ENCODE results near the gene GNAI2.

Gene GNAI2

DNA sequence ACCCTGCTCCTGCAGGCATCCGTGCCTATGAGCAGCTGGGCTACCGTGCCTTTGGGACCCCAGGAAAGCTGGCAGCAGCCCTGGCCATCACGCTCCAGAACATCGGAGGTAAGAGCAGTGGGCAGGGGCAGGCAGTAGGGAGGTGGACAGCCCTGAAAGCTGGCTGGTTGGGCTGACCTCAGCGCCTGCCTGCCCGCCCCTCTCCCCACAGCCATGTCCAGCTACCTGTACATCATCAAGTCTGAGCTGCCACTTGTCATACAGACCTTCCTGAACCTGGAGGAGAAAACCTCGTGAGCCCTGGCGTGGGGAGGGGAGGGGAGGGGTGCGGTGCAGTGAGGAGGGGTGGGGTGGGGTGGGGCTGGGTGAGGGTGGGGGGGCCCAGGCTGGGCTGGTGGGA lies 20.5 kb upstream of the GNAI2 start:
- TF ChIP-seq, protein P1, sequence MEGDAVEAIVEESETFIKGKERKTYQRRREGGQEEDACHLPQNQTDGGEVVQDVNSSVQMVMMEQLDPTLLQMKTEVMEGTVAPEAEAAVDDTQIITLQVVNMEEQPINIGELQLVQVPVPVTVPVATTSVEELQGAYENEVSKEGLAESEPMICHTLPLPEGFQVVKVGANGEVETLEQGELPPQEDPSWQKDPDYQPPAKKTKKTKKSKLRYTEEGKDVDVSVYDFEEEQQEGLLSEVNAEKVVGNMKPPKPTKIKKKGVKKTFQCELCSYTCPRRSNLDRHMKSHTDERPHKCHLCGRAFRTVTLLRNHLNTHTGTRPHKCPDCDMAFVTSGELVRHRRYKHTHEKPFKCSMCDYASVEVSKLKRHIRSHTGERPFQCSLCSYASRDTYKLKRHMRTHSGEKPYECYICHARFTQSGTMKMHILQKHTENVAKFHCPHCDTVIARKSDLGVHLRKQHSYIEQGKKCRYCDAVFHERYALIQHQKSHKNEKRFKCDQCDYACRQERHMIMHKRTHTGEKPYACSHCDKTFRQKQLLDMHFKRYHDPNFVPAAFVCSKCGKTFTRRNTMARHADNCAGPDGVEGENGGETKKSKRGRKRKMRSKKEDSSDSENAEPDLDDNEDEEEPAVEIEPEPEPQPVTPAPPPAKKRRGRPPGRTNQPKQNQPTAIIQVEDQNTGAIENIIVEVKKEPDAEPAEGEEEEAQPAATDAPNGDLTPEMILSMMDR (IDR thresholded peaks at IDR 0.05; ENCODE audit: borderline replicate concordance, control extremely low read depth, extremely low read depth, insufficient read depth, missing control alignments): no peak
- in situ Hi-C loops (cut with MboI; ENCODE audit: low sequenced_read_pairs, unreplicated experiment): no loop called here
- no peak for DNase-seq (ENCODE audit: low spot score)

- TF ChIP-seq, protein P1 (IDR thresholded peaks at IDR 0.05; ENCODE audit: borderline replicate concordance, control extremely low read depth, extremely low read depth, insufficient read depth, missing control alignments): no peak
- no peak for DNase-seq (ENCODE audit: low spot score)
- in situ Hi-C loops (cut with MboI; ENCODE audit: low sequenced_read_pairs, unreplicated experiment): no loop called here
Observed at GRCh38 chr3:50217681-50218080, 18.3 kb upstream of the GNAI2 start.

GRCh38 chr3:50218448-50218847 lies 17.6 kb upstream of the GNAI2 start:
- in situ Hi-C loops (cut with MboI; ENCODE audit: low sequenced_read_pairs, unreplicated experiment): no loop called here
- DNase-seq (ENCODE audit: low spot score): no peak
- TF ChIP-seq, protein P1 (IDR thresholded peaks at IDR 0.05; ENCODE audit: borderline replicate concordance, control extremely low read depth, extremely low read depth, insufficient read depth, missing control alignments): no peak

GRCh38 chr3:50219285-50219684 lies 16.7 kb upstream of the GNAI2 start:
- in situ Hi-C loops (cut with MboI; ENCODE audit: low sequenced_read_pairs, unreplicated experiment): no loop called here
- TF ChIP-seq, protein P1 (IDR thresholded peaks at IDR 0.05; ENCODE audit: borderline replicate concordance, control extremely low read depth, extremely low read depth, insufficient read depth, missing control alignments): no peak
- DNase-seq (ENCODE audit: low spot score): no peak

DNA sequence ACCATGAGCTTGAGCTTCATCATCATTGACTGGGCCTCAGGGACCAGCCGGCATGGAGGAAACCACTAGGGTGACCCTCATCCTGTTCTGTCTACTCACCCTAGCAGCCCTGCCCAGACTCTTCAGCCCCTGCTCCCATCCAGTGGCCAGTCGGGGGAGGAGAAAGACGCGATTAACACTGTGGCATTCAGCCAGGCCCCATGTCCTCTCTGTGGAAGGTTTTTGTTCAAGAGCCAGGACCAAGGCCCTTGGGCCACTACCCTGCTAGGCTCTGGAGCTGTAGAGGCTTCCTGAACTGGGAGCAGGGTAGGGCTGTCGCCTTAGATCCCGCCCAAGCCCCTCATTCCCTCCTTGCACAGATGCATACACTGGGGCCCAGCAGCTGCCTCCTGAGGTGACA lies 15.9 kb upstream of the GNAI2 start:
- TF ChIP-seq, protein P1 (IDR thresholded peaks at IDR 0.05; ENCODE audit: borderline replicate concordance, control extremely low read depth, extremely low read depth, insufficient read depth, missing control alignments): no peak
- no peak for DNase-seq (ENCODE audit: low spot score)
- in situ Hi-C loops (cut with MboI; ENCODE audit: low sequenced_read_pairs, unreplicated experiment): no loop called here

GRCh38 chr3:50221051-50221410 lies 15.0 kb upstream of the GNAI2 start:
- TF ChIP-seq, protein P1 (IDR thresholded peaks at IDR 0.05; ENCODE audit: borderline replicate concordance, control extremely low read depth, extremely low read depth, insufficient read depth, missing control alignments): no peak
- DNase-seq (ENCODE audit: low spot score): no peak
- in situ Hi-C loops (cut with MboI; ENCODE audit: low sequenced_read_pairs, unreplicated experiment): no loop called here
